ENCODE data around the gene SH3TC2.

SH3TC2 gene

GRCh38 chr5:149030838-149031397 is 31.9 kb downstream of the SH3TC2 start:
- CTCF ChIA-PET, result interaction anchor here (1.0 to 14.9 kb wide), 4 partner anchors 13 to 294 kb away, joined by 3 to 489 read pairs (median 4); no protein-coding TSS in a partner anchor

GRCh38 chr5:149030392-149030791 is 32.5 kb downstream of the SH3TC2 start:
- CTCF ChIA-PET, result interaction anchor here (1.0 to 14.9 kb wide), 3 partner anchors 12 to 293 kb away, joined by 3 to 489 read pairs (median 4); no protein-coding TSS in a partner anchor
- TF ChIP-seq ZNF768 (tag by site-specific recombination; IDR thresholded peaks at IDR 0.05) (no peak), ZNF621 (tag by site-specific recombination; IDR thresholded peaks at IDR 0.05) (no peak), ZNF239 (tag by site-specific recombination; IDR thresholded peaks at IDR 0.05) (no peak), ZNF571 (tag by site-specific recombination; IDR thresholded peaks at IDR 0.05) (no peak), ZSCAN18 (tag by site-specific recombination; IDR thresholded peaks at IDR 0.05) (no peak), ZNF624 (tag by site-specific recombination; IDR thresholded peaks at IDR 0.05) (no peak), ZNF132 (tag by site-specific recombination; IDR thresholded peaks at IDR 0.05; ENCODE audit: borderline replicate concordance) (no peak), ZFHX2 (tag by site-specific recombination; conservative IDR thresholded peaks at IDR 0.05) (no peak), ZNF530 (tag by site-specific recombination; IDR thresholded peaks at IDR 0.05; ENCODE audit: low read depth) (no peak), ZNF548 (tag by site-specific recombination; IDR thresholded peaks at IDR 0.05) (no peak), TRIM28 (IDR thresholded peaks at IDR 0.05; ENCODE audit: borderline replicate concordance, low read length) (no peak), ZNF423 (tag by site-specific recombination; IDR thresholded peaks at IDR 0.05) (no peak), ZNF473 (tag by site-specific recombination; IDR thresholded peaks at IDR 0.05) (no peak), ZSCAN30 (tag by site-specific recombination; IDR thresholded peaks at IDR 0.05) (no peak)
- Histone ChIP-seq H3K9me3 (ENCODE audit: control insufficient read depth, insufficient read depth, low read depth, low read length) (no peaks in the 10 kb centered on the region), H3K4me1 (ENCODE audit: control insufficient read depth, insufficient read depth, low read length) (no peaks in the 10 kb centered on the region), H3K27ac (ENCODE audit: extremely low read depth, low read depth, low read length) (no peak overlapping the region), H3K4me3 (ENCODE audit: low read depth, low read length) (no peak overlapping the region), H3K36me3 (ENCODE audit: control insufficient read depth in 2 of 2, insufficient read depth in 1 of 2, low read length in 2 of 2) (no peaks in the 10 kb centered on the region)
- POLR2A ChIA-PET, result no interaction called here

More at GRCh38 chr5:149030838-149031397, 31.9 kb downstream of the SH3TC2 start:
- POLR2A ChIA-PET, result no interaction called here
- Histone ChIP-seq H3K9me3 (ENCODE audit: control insufficient read depth, insufficient read depth, low read depth, low read length) (no peaks in the 10 kb centered on the region), H3K4me3 (ENCODE audit: low read depth, low read length) (no peak overlapping the region), H3K27ac (ENCODE audit: extremely low read depth, low read depth, low read length) (no peak overlapping the region), H3K36me3 (ENCODE audit: control insufficient read depth in 2 of 2, insufficient read depth in 1 of 2, low read length in 2 of 2) (no peaks in the 10 kb centered on the region), H3K4me1 (ENCODE audit: control insufficient read depth, insufficient read depth, low read length) (no peaks in the 10 kb centered on the region)
- TF ChIP-seq OVOL3 (tag by site-specific recombination; IDR thresholded peaks at IDR 0.05) (no peak), HOXD13 (CRISPR knock-in tag; IDR thresholded peaks at IDR 0.05; ENCODE audit: borderline replicate concordance) (no peak), ZNF654 (tag by site-specific recombination; IDR thresholded peaks at IDR 0.05; ENCODE audit: low read depth) (no peak), RBAK (tag by site-specific recombination; IDR thresholded peaks at IDR 0.05) (no peak), ZNF510 (tag by site-specific recombination; IDR thresholded peaks at IDR 0.05; ENCODE audit: insufficient replicate concordance) (no peak)

DNA sequence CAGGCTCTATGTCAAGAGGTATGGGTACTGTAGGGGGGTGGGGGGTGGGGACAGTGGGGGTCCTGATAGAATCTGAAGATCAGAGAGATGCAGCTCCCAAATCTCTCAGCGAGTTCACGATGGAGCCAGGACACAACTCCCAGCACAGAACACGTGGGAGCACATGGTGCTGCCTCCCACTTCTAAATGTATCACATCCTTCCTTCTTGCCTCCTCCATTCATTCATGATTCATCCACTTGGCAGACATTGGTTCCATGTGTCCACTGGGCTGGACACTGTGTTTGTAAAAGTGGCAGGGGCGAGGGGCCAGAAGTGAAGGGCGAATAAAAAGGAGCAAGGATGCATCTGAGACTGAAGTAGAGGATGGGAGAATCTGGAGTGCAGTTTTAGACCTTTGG is 33.9 kb downstream of the SH3TC2 start:
- H3K27ac ChIP-seq (ENCODE audit: extremely low read depth, low read depth, low read length), result no peak overlapping the region
- ChIA-PET POLR2A (no interaction called here), CTCF (interaction anchor here (14.9 kb wide), 1 partner anchor 292 kb away, joined by 489 read pairs; no protein-coding TSS in a partner anchor)
- H3K9me3 ChIP-seq (ENCODE audit: control insufficient read depth, insufficient read depth, low read depth, low read length), result no peaks in the 10 kb centered on the region
- no peak overlapping the region for H3K4me3 ChIP-seq (ENCODE audit: low read depth, low read length)
- H3K36me3 ChIP-seq (ENCODE audit: control insufficient read depth in 2 of 2, insufficient read depth in 1 of 2, low read length in 2 of 2), result no peaks in the 10 kb centered on the region
- H3K4me1 ChIP-seq (ENCODE audit: control insufficient read depth, insufficient read depth, low read length), result peaks cover 3% of the 10 kb centered on the region; the same call in 1 of the 2 replicates
- no peak for TF ChIP-seq ZSCAN18 (tag by site-specific recombination; IDR thresholded peaks at IDR 0.05)
- no peak for TF ChIP-seq ZNF23 (tag by site-specific recombination; IDR thresholded peaks at IDR 0.05; ENCODE audit: borderline replicate concordance)
- TF ChIP-seq ZNF513 (tag by site-specific recombination; IDR thresholded peaks at IDR 0.05), result no peak
- TF ChIP-seq SALL2 (tag by site-specific recombination; IDR thresholded peaks at IDR 0.05; ENCODE audit: borderline replicate concordance), result no peak
- TF ChIP-seq ZNF354C (tag by site-specific recombination; IDR thresholded peaks at IDR 0.05; ENCODE audit: borderline replicate concordance, low read depth), result no peak
- TF ChIP-seq, protein P1, sequence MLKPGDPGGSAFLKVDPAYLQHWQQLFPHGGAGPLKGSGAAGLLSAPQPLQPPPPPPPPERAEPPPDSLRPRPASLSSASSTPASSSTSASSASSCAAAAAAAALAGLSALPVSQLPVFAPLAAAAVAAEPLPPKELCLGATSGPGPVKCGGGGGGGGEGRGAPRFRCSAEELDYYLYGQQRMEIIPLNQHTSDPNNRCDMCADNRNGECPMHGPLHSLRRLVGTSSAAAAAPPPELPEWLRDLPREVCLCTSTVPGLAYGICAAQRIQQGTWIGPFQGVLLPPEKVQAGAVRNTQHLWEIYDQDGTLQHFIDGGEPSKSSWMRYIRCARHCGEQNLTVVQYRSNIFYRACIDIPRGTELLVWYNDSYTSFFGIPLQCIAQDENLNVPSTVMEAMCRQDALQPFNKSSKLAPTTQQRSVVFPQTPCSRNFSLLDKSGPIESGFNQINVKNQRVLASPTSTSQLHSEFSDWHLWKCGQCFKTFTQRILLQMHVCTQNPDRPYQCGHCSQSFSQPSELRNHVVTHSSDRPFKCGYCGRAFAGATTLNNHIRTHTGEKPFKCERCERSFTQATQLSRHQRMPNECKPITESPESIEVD (tag by site-specific recombination; IDR thresholded peaks at IDR 0.05), result no peak
- TF ChIP-seq GLIS2 (tag by site-specific recombination; IDR thresholded peaks at IDR 0.05), result no peak

Data from HEK293 (cell line).